Heart right ventricle (tissue), 16 donors: ENCODE results near the gene LPP. TPM values are rescaled to one million over a fixed set of nuclear protein-coding genes. Genes with fewer than 3 reads are reported as not detected.

Experiments used
- ATAC-seq, 8 donors: fragments of 200-7000 bp; cut with Tn5 transposase; one replicate each; pipeline ENCODE4 v1.9.1; 2020; ENCODE audit warnings: mild to moderate bottlenecking in 8 of 8, moderate library complexity in 8 of 8, moderate number of reproducible peaks in 1 of 8
- DNase-seq, 2 donors: peaks; one replicate each; pipeline ENCODE4 v3.0.0-alpha.2; 2020
- H3K27ac ChIP-seq, 10 donors: fragments of 200-600 bp; sonication (generic) in 2 of 10; one replicate each; pipeline versions ENCODE4 v1.5.0 to v1.8.0; 2020 to 2022; ENCODE audit warnings: mild to moderate bottlenecking in 3 of 10
- H3K27me3 ChIP-seq, 7 donors: fragments of 200-600 bp; one replicate each; pipeline ENCODE4 v1.8.0; 2021 to 2022; ENCODE audit warnings: mild to moderate bottlenecking in 2 of 7
- H3K36me3 ChIP-seq, 9 donors: fragments of 200-600 bp; sonication (generic) in 1 of 9; one replicate each; pipeline versions ENCODE4 v1.5.0 to v1.8.0; 2020 to 2022; ENCODE audit warnings: mild to moderate bottlenecking in 2 of 9
- H3K4me1 ChIP-seq, 9 donors: fragments of 200-600 bp; sonication (generic) in 1 of 9; one replicate each; pipeline versions ENCODE4 v1.5.0 to v1.8.0; 2020 to 2022; ENCODE audit warnings: mild to moderate bottlenecking in 4 of 9
- H3K4me3 ChIP-seq, 10 donors: fragments of 200-600 bp; sonication (generic) in 2 of 10; one replicate each; pipeline versions ENCODE4 v1.5.0 to v1.8.0; 2020 to 2022; ENCODE audit warnings: mild to moderate bottlenecking in 7 of 10, moderate library complexity in 2 of 10
- H3K9me3 ChIP-seq, 11 donors: fragments of 200-600 bp in 10 of 11; sonication (generic) in 2 of 11; one replicate each; pipeline versions ENCODE4 v1.5.0 to v1.8.0; 2013 to 2022; ENCODE audit warnings: mild to moderate bottlenecking in 2 of 11, control low read depth in 1 of 11, moderate library complexity in 1 of 11
- CTCF ChIP-seq, 9 donors: fragments of 200-600 bp; sonication (generic) in 2 of 9; IDR thresholded peaks; one replicate each; pipeline versions ENCODE4 v1.5.0 to v1.8.0; 2021 to 2022; ENCODE audit warnings: antibody characterized with exemption in 9 of 9, mild to moderate bottlenecking in 5 of 9, moderate library complexity in 1 of 9
- WGBS, 2 donors: extraction: QIAGEN DNeasy Blood & Tissue Kit; methylation state at CpG; one replicate each; pipeline ENCODE4 v1.1.7; 2013; ENCODE audit warnings: inconsistent platforms in 1 of 2; 5-methylcytosine and 5-hydroxymethylcytosine counted together
- intact Hi-C, 10 donors: fragments of 100-400 bp; cut with DNase I; formaldehyde crosslinking; loops; one replicate each; pipeline versions ENCODE4 v1.11.1 to v1.14.2; 2022
- polyA plus RNA-seq, 2 donors: library from polyadenylated mRNA; stranded (reverse); fragments of 200-250 nt; gene quantifications; one replicate each; pipeline ENCODE4 v1.2.3, GENCODE V29; 2013
- total RNA-seq, 10 donors: library from RNA; stranded (reverse); fragmentation: NEBNext Ultra II Directional in 3 of 10; extraction: Animal tissue kit (Norgen Biotek cat#: 25700) in 3 of 10; gene quantifications; one replicate each; pipeline versions ENCODE4 v1.2.1 to v1.2.4, GENCODE V29; 2021 to 2023
- donor health status: Arrhythmogenic right ventricular cardiomyopathy.
- donor health status: ischemic (EF 13 %, LVEDD 7.1; RV severe dilation, severe dysfunction).
- donor health status: healthy with polysubstance abuse.
- donor health status: DM: no; HTN: yes; CAD: no.
- donor health status: DM: no; HTN: no; CAD: no.
- donor health status: ischemic (EF 25% LVEDD 6.9; RV normal size, moderate dysfunction).
- donor health status: ischemic (EF 25% LVEDD 5.7; RV mildly dilated, moderate dysfunction).
- donor health status: healthy.
- donor health status: DM: yes; HTN: yes; CAD: no.
- donor health status: Ischemic cardiomyopathy.
- donor health status: ischemic (EF 35%, LVEDD 5.7; RV mildly dilated, moderate dysfunction).
- donor health status: nonischemic (EF 11% LVEDD 7.7; RV severe dilation, severe dysfunction).
- donor health status: DM: yes; HTN: yes; CAD: no.
- donor health status: PGD.
- donor health status: ischemic (EF 29% LVEDD 5.4; RV normal size, mild dysfunction).
- donor health status: nonischemic (EF 23%, LVEDD 6.1; RV moderate dilation, normal function).

LPP gene
- total and polyA plus RNA-seq, 12 donors = 8.5 to 188 (median 140) TPM

DNA sequence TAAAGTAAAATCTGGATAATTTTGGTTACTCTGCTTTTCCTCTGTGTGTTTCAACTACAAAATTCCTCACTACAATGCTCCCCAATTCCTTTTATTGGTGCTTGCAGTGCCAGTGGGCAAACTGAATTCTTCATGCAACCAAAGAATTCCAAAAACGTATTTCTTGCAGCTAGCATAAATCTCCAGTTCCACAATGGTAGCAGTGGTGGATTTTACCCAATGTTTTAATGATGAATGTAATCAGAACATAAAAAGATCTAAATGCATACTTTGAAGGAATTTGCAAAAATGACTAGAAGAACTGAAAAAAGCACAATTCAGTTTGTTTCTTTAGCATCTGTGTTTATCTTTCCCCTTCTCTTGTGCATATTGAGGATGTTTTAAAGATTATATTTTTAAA lies 658.2 kb downstream of the LPP start:
- intact Hi-C loops = no loop called here
- peaks cover 0 to 25% (median 13%) of the 10 kb centered on the region in 11 donors for H3K9me3 ChIP-seq
- ATAC-seq (no peak), DNase-seq (no peak)
- no peaks in the 10 kb centered on the region for H3K36me3 ChIP-seq
- H3K4me1 ChIP-seq = peaks cover 0 to 6% (median 1%) of the 10 kb centered on the region in 9 donors
- WGBS, 2 donors = 88 to 97% methylated on average over 1 of the region's 1 CpG
- H3K27me3 ChIP-seq = no peaks in the 10 kb centered on the region
- H3K4me3 ChIP-seq = no peak overlapping the region
- no peak overlapping the region for H3K27ac ChIP-seq
- TF ChIP-seq CTCF (IDR thresholded peaks at IDR 0.05) = no peak

- peaks cover 0 to 28% (median 10%) of the 10 kb centered on the region in 9 donors for H3K4me1 ChIP-seq
- 93 to 99% methylated on average over 2 of the region's 2 CpGs for WGBS, 2 donors
- no peaks in the 10 kb centered on the region for H3K36me3 ChIP-seq
- H3K27ac ChIP-seq = no peak overlapping the region
- no peak for ATAC-seq
- H3K27me3 ChIP-seq = no peaks in the 10 kb centered on the region
- TF ChIP-seq CTCF (IDR thresholded peaks at IDR 0.05) = no peak
- H3K4me3 ChIP-seq = no peak overlapping the region
- H3K9me3 ChIP-seq = peaks cover 0 to 1% (median 0%) of the 10 kb centered on the region in 11 donors
- no peak for DNase-seq
- intact Hi-C loops = no loop called here
Measured at GRCh38 chr3:188814581-188814980, 660.6 kb downstream of the LPP start.

- TF ChIP-seq CTCF (IDR thresholded peaks at IDR 0.05) = no peak
- Histone ChIP-seq H3K4me1 (peaks cover 0 to 56% (median 15%) of the 10 kb centered on the region in 9 donors), H3K4me3 (no peak overlapping the region), H3K27ac (no peak overlapping the region), H3K27me3 (no peaks in the 10 kb centered on the region), H3K9me3 (no peaks in the 10 kb centered on the region), H3K36me3 (no peaks in the 10 kb centered on the region)
- DNase-seq = no peak
- 56 to 68% methylated on average over 7 of the region's 7 CpGs for WGBS, 2 donors
- intact Hi-C loops = no loop called here
- peak in 1 of 8 donors; percentile 16 for ATAC-seq
Measured at GRCh38 chr3:188817103-188817934, 663.4 kb downstream of the LPP start.

- Histone ChIP-seq H3K9me3 (no peaks in the 10 kb centered on the region), H3K36me3 (no peaks in the 10 kb centered on the region), H3K27me3 (no peaks in the 10 kb centered on the region), H3K27ac (no peak overlapping the region), H3K4me1 (peaks cover 0 to 62% (median 20%) of the 10 kb centered on the region in 9 donors), H3K4me3 (no peak overlapping the region)
- ATAC-seq (no peak), DNase-seq (no peak)
- TF ChIP-seq CTCF (IDR thresholded peaks at IDR 0.05) = no peak
- intact Hi-C loops = no loop called here
- WGBS, 2 donors = 84 to 86% methylated on average over 3 of the region's 3 CpGs
Measured at GRCh38 chr3:188817935-188818269, 663.9 kb downstream of the LPP start.
